HepG2 (cell line): ENCODE data around the gene TMEM184B. TPM values are rescaled to one million over a fixed set of nuclear protein-coding genes. Genes with fewer than 3 reads are reported as not detected.

Experiments used
- ATAC-seq: fragments of 200-7000 bp; cut with Tn5 transposase; 3 replicates; pipeline ENCODE4 v1.9.1; 2020; ENCODE audit warnings: mild to moderate bottlenecking, moderate library complexity
- BruUV-seq: library from RNA; stranded (reverse); fragments of 400-500 nt; replicated peaks from 2 replicates; lab custom pipeline; 2021; lab: Mats Ljungman, UMichigan
- CTCF ChIA-PET: fragments of 300-600 bp; formaldehyde crosslinking; extraction: SDS; loops from one replicate; lab custom pipeline; 2021; ENCODE audit warnings: low total read pairs, inconsistent platforms, low intra/inter-chr PET ratio; lab: Yijun Ruan, JAX
- POLR2A ChIA-PET: fragments of 350-600 bp; sonication (Branson Sonifier 250); formaldehyde crosslinking; loops from one replicate; lab custom pipeline; 2020; ENCODE audit warnings: antibody characterized with exemption, inconsistent platforms; lab: Yijun Ruan, JAX
- DNase-seq: peaks from one replicate; pipeline ENCODE4 v3.0.0-alpha.2; 2015; ENCODE audit warnings: low spot score
- FAIRE-seq: peaks from 3 replicates; lab custom pipeline; 2011; peaks lifted over from hg19 to GRCh38; lab: Jason Lieb, UNC
- H2AFZ ChIP-seq: one replicate; pipeline ENCODE4 v1.6.1; 2011; ENCODE audit warnings: low read length, inconsistent platforms
- H3K27ac ChIP-seq: fragments of 300-600 bp; 3 replicates; pipeline ENCODE4 v1.8.0; 2011; ENCODE audit warnings: mixed run types, mild to moderate bottlenecking, mixed read lengths, low read length, inconsistent platforms; ENCODE audit not compliant: insufficient read depth; ENCODE audit errors: extremely low read length
- H3K27me3 ChIP-seq, 2 experiments: fragments of 200-600 bp in 1 of 2; 2 replicates in 1 of 2; 3 replicates in 1 of 2; pipeline versions ENCODE4 v1.6.0 to v1.8.0; 2011; ENCODE audit warnings: low read length in 2 of 2, mild to moderate bottlenecking in 2 of 2, moderate library complexity in 2 of 2, inconsistent platforms in 1 of 2; ENCODE audit not compliant: insufficient read depth in 2 of 2, control insufficient read depth in 1 of 2
- H3K36me3 ChIP-seq, 2 experiments: fragments of 200-600 bp in 1 of 2; replicated peaks in 1 of 2; 2 replicates in 1 of 2; 3 replicates in 1 of 2; pipeline versions ENCODE4 v1.5.1 to v1.8.0; 2011; ENCODE audit warnings: low read length in 2 of 2, inconsistent platforms in 1 of 2; ENCODE audit not compliant: insufficient read depth in 2 of 2, control insufficient read depth in 1 of 2
- H3K4me1 ChIP-seq: 2 replicates; pipeline ENCODE4 v1.5.1; 2012; ENCODE audit warnings: low read length, inconsistent platforms; ENCODE audit not compliant: insufficient read depth
- H3K4me2 ChIP-seq: 2 replicates; pipeline ENCODE4 v1.6.0; 2011; ENCODE audit warnings: low read depth, low read length, inconsistent platforms
- H3K4me3 ChIP-seq, 3 experiments: fragments of 200-600 bp in 1 of 3; sonication (generic), shearing (Covaris generic) in 1 of 3; replicated peaks in 1 of 3; 2 replicates each; pipeline ENCODE4 v1.5.1; 2011 to 2016; ENCODE audit warnings: low read length in 3 of 3, inconsistent platforms in 2 of 3, low read depth in 2 of 3, mild to moderate bottlenecking in 2 of 3, control low read depth in 1 of 3, mixed read lengths in 1 of 3; ENCODE audit not compliant: insufficient read depth in 1 of 3
- H3K79me2 ChIP-seq: one replicate; pipeline ENCODE4 v1.6.1; 2011; ENCODE audit warnings: low read length, inconsistent platforms; ENCODE audit not compliant: insufficient read depth
- H3K9ac ChIP-seq: 2 replicates; pipeline ENCODE4 v1.6.0; 2011; ENCODE audit warnings: mild to moderate bottlenecking, low read depth, low read length, inconsistent platforms; ENCODE audit not compliant: insufficient read depth
- H3K9me3 ChIP-seq: 2 replicates; pipeline ENCODE4 v1.5.1; 2012; ENCODE audit warnings: mild to moderate bottlenecking, low read length
- H4K20me1 ChIP-seq: 2 replicates; pipeline ENCODE4 v1.6.0; 2011; ENCODE audit warnings: inconsistent platforms, mild to moderate bottlenecking, low read length, moderate library complexity; ENCODE audit not compliant: insufficient read depth
- HNRNPL ChIP-seq: fragments of 200-400 bp; formaldehyde crosslinking; IDR thresholded peaks from 2 replicates; pipeline ENCODE4 v1.6.1; 2017; ENCODE audit warnings: mild to moderate bottlenecking, low read depth, low read length
- IRF1 ChIP-seq: sonication (generic); formaldehyde crosslinking; IDR thresholded peaks from 2 replicates; pipeline ENCODE4 v1.4.0; 2020; ENCODE audit warnings: low read depth, mild to moderate bottlenecking, missing genetic modification reagents
- MIER3 ChIP-seq: IDR thresholded peaks from 2 replicates; pipeline ENCODE4 v1.6.1; 2016; ENCODE audit warnings: missing compliant biosample characterization, borderline replicate concordance
- TARDBP ChIP-seq: sonication (generic); formaldehyde crosslinking; IDR thresholded peaks from 2 replicates; pipeline ENCODE4 v1.8.0; 2022; ENCODE audit warnings: mild to moderate bottlenecking, missing genetic modification reagents
- TSC22D2 ChIP-seq: sonication (generic); formaldehyde crosslinking; IDR thresholded peaks from 2 replicates; pipeline ENCODE4 v1.5.1; 2020; ENCODE audit warnings: missing genetic modification reagents, mild to moderate bottlenecking, borderline replicate concordance
- WGBS: methylation state at CpG from one replicate; pipeline ENCODE4 v1.1.6; 2017; ENCODE audit warnings: low lambda C conversion rate; 5-methylcytosine and 5-hydroxymethylcytosine counted together
- in situ Hi-C: cut with HindIII; loops from 2 replicates; pipeline ENCODE4 v1.10.0; 2017; ENCODE audit warnings: low pct_unique_long_range_greater_than_20kb; ENCODE audit not compliant: extremely low pct_ligation_motif_present
- intact Hi-C: fragments of 100-400 bp; cut with micrococcal nuclease; formaldehyde crosslinking; loops from one replicate; pipeline ENCODE4 v1.10.0; 2022; ENCODE audit not compliant: unreplicated experiment
- polyA plus RNA-seq, 8 experiments: library from polyadenylated mRNA; depleted of rRNA in 3 of 8; stranded (reverse) in 7 of 8; unstranded in 1 of 8; fragments of >200 nt; fragmentation: Illumina TruSeq in 4 of 8; extraction: Trizol in 4 of 8; gene quantifications; 2 replicates each; pipeline versions ENCODE4 v1.2.1 to v1.2.3, GENCODE V29; 2011 to 2016; ENCODE audit warnings: low read depth in 4 of 8, missing spikeins in 1 of 8, mixed read lengths in 1 of 8; ENCODE audit not compliant: insufficient read depth in 1 of 8
- total RNA-seq, 5 experiments: library from RNA; depleted of rRNA; stranded (reverse); fragments of >200 nt; fragmentation: Illumina TruSeq; extraction: Trizol; gene quantifications; 2 replicates each; pipeline ENCODE4 v1.2.3, GENCODE V29; 2016; ENCODE audit warnings: low read depth in 1 of 5
- TF ChIP-seq, protein P1 (sequence below): sonication (generic); formaldehyde crosslinking; IDR thresholded peaks from 2 replicates; pipeline ENCODE4 v1.4.0; 2020; ENCODE audit warnings: missing genetic modification reagents, borderline replicate concordance
- TF ChIP-seq, protein P2 (sequence below): sonication (generic); formaldehyde crosslinking; IDR thresholded peaks from 2 replicates; pipeline ENCODE4 v1.4.0; 2020; ENCODE audit warnings: missing genetic modification reagents

TMEM184B gene
- total and polyA plus RNA-seq, 2 of the 13 experiments (the other 11 are each of a cell fraction or from before 2014, with no cell fraction given): 15.9 to 16.0 TPM

- TF ChIP-seq, protein P1, sequence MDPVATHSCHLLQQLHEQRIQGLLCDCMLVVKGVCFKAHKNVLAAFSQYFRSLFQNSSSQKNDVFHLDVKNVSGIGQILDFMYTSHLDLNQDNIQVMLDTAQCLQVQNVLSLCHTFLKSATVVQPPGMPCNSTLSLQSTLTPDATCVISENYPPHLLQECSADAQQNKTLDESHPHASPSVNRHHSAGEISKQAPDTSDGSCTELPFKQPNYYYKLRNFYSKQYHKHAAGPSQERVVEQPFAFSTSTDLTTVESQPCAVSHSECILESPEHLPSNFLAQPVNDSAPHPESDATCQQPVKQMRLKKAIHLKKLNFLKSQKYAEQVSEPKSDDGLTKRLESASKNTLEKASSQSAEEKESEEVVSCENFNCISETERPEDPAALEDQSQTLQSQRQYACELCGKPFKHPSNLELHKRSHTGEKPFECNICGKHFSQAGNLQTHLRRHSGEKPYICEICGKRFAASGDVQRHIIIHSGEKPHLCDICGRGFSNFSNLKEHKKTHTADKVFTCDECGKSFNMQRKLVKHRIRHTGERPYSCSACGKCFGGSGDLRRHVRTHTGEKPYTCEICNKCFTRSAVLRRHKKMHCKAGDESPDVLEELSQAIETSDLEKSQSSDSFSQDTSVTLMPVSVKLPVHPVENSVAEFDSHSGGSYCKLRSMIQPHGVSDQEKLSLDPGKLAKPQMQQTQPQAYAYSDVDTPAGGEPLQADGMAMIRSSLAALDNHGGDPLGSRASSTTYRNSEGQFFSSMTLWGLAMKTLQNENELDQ (CRISPR knock-in tag): no peak
Measured at GRCh38 chr22:38221407-38221806, 51.4 kb downstream of the TMEM184B start (continued).

GRCh38 chr22:38220653-38221386 lies 52.0 kb downstream of the TMEM184B start:
- Histone ChIP-seq H3K4me1 (peaks cover 23% of the 10 kb centered on the region), H3K9ac (no peak overlapping the region), H2AFZ (no peak overlapping the region), H3K36me3 (peaks cover 1 to 13% of the 10 kb centered on the region in 2 experiments; a peak in 4 of 5 replicates), H3K9me3 (no peaks in the 10 kb centered on the region), H3K79me2 (no peaks in the 10 kb centered on the region), H4K20me1 (no peaks in the 10 kb centered on the region), H3K4me2 (no peak overlapping the region), H3K4me3 (no peak overlapping the region), H3K27ac (no peak overlapping the region), H3K27me3 (no peaks in the 10 kb centered on the region)
- ChIA-PET POLR2A (interaction anchor here (0.6 kb wide), 1 partner anchor 84 kb away, joined by 3 read pairs; no protein-coding TSS in a partner anchor), CTCF (no interaction called here)
- in situ Hi-C loops: no loop called here
- intact Hi-C loops: no loop called here
- BruUV-seq: no TSS peak
- TF ChIP-seq TARDBP (CRISPR knock-in tag): no peak
- TF ChIP-seq, protein P2, sequence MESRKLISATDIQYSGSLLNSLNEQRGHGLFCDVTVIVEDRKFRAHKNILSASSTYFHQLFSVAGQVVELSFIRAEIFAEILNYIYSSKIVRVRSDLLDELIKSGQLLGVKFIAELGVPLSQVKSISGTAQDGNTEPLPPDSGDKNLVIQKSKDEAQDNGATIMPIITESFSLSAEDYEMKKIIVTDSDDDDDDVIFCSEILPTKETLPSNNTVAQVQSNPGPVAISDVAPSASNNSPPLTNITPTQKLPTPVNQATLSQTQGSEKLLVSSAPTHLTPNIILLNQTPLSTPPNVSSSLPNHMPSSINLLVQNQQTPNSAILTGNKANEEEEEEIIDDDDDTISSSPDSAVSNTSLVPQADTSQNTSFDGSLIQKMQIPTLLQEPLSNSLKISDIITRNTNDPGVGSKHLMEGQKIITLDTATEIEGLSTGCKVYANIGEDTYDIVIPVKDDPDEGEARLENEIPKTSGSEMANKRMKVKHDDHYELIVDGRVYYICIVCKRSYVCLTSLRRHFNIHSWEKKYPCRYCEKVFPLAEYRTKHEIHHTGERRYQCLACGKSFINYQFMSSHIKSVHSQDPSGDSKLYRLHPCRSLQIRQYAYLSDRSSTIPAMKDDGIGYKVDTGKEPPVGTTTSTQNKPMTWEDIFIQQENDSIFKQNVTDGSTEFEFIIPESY (CRISPR knock-in tag): peak; percentile 25; the same call in 1 of the 2 replicates
- no peak for TF ChIP-seq TSC22D2 (CRISPR knock-in tag)
- TF ChIP-seq HNRNPL: 0 out of 2 replicates have a peak, but pooled peaks have one; percentile 32
- TF ChIP-seq IRF1 (CRISPR knock-in tag): no peak
- TF ChIP-seq MIER3 (CRISPR knock-in tag): no peak
- no peak for DNase-seq
- no peak for ATAC-seq
- no peak for FAIRE-seq
- 96% methylated on average over 7 of the region's 22 CpGs for WGBS
